ENCODE data around the gene AKAP10.

GRCh38 chr17:20022701-20023100 is 45.1 kb upstream of the AKAP10 start:
- no peak for TF ChIP-seq POLR2A (IDR thresholded peaks at IDR 0.05)
- TF ChIP-seq, protein P1, sequence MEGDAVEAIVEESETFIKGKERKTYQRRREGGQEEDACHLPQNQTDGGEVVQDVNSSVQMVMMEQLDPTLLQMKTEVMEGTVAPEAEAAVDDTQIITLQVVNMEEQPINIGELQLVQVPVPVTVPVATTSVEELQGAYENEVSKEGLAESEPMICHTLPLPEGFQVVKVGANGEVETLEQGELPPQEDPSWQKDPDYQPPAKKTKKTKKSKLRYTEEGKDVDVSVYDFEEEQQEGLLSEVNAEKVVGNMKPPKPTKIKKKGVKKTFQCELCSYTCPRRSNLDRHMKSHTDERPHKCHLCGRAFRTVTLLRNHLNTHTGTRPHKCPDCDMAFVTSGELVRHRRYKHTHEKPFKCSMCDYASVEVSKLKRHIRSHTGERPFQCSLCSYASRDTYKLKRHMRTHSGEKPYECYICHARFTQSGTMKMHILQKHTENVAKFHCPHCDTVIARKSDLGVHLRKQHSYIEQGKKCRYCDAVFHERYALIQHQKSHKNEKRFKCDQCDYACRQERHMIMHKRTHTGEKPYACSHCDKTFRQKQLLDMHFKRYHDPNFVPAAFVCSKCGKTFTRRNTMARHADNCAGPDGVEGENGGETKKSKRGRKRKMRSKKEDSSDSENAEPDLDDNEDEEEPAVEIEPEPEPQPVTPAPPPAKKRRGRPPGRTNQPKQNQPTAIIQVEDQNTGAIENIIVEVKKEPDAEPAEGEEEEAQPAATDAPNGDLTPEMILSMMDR (IDR thresholded peaks at IDR 0.05): no peak
- peak in 1 of 3 donors; percentile 32 for TF ChIP-seq POLR2AphosphoS5 (IDR thresholded peaks at IDR 0.05)

All from suprapubic skin (tissue), 4 donors.